GM20000 (cell line): ENCODE measurements around the gene CCDC187.

Experiments used
- DNase-seq: peaks from one replicate; pipeline ENCODE4 v3.0.0; 2012; ENCODE audit warnings: low spot score
- CTCF ChIP-seq: IDR thresholded peaks from 2 replicates; pipeline ENCODE4 v1.5.1; 2012; ENCODE audit warnings: mild to moderate bottlenecking, control low read depth; ENCODE audit errors: extremely low read depth, missing control alignments

Gene CCDC187

GRCh38 chr9:136287960-136288753 lies 15.7 kb downstream of the CCDC187 start:
- DNase-seq, result no peak
- TF ChIP-seq CTCF, result no peak

GRCh38 chr9:136286987-136287379 lies 16.9 kb downstream of the CCDC187 start:
- TF ChIP-seq CTCF, result no peak
- DNase-seq, result no peak

GRCh38 chr9:136286359-136286986 lies 17.4 kb downstream of the CCDC187 start:
- DNase-seq, result no peak
- TF ChIP-seq CTCF, result no peak

- no peak for TF ChIP-seq CTCF
- no peak for DNase-seq
Measured at GRCh38 chr9:136285501-136286358, 18.2 kb downstream of the CCDC187 start.

- TF ChIP-seq CTCF, result no peak
- DNase-seq, result no peak
Measured at GRCh38 chr9:136284951-136285350, 18.9 kb downstream of the CCDC187 start.

- TF ChIP-seq CTCF, result no peak
- DNase-seq, result no peak
Measured at GRCh38 chr9:136284311-136284710, 19.6 kb downstream of the CCDC187 start.
